ENCODE data around the gene OPRPN. TPM values are rescaled to one million over a fixed set of nuclear protein-coding genes. Genes with fewer than 3 reads are reported as not detected.

OPRPN gene
- total and polyA plus RNA-seq, 2 of the 4 experiments (the other 2 are of a cell fraction): not detected

- BruUV-seq (replicated peaks): no TSS peak
- no peak overlapping the region for H3K4ac ChIP-seq (ENCODE audit: low read depth, low read length)
- H3K27ac ChIP-seq (ENCODE audit: insufficient read depth, low read length): no peak overlapping the region
- H3K9me1 ChIP-seq (ENCODE audit: insufficient read depth, low read length): no peaks in the 10 kb centered on the region
- no peaks in the 10 kb centered on the region for H3K27me3 ChIP-seq (ENCODE audit: control insufficient read depth, insufficient read depth, low read length)
- H4K5ac ChIP-seq (ENCODE audit: low read depth, low read length): no peak overlapping the region
- H3K9me3 ChIP-seq (ENCODE audit: control insufficient read depth, insufficient read depth, low read length): no peaks in the 10 kb centered on the region
- H3K9ac ChIP-seq (ENCODE audit: low read depth, low read length): no peak overlapping the region
- POLR2A ChIA-PET (ENCODE audit: unreplicated experiment): no interaction called here
- H3K56ac ChIP-seq (ENCODE audit: extremely low read depth, insufficient read depth, low read length): no peak overlapping the region
- in situ Hi-C loops (cut with MboI; ENCODE audit: low sequenced_read_pairs): no loop called here
- TF ChIP-seq FOS (IDR thresholded peaks at IDR 0.05; ENCODE audit: low read depth, low read length) (no peak), ELK1 (IDR thresholded peaks at IDR 0.05; ENCODE audit: borderline replicate concordance, low read depth, low read length) (no peak), RAD21 (IDR thresholded peaks at IDR 0.05; ENCODE audit: low read length) (no peak), CTCF (conservative IDR thresholded peaks at IDR 0.05; ENCODE audit: low read depth, low read length) (no peak), CHD1 (IDR thresholded peaks at IDR 0.05; ENCODE audit: low read depth, low read length) (no peak), MAFK (IDR thresholded peaks at IDR 0.05; ENCODE audit: low read depth, low read length) (no peak), SMC3 (IDR thresholded peaks at IDR 0.05; ENCODE audit: low read depth, low read length) (no peak), USF2 (IDR thresholded peaks at IDR 0.05; ENCODE audit: low read depth, low read length) (no peak), POLR2A (IDR thresholded peaks at IDR 0.05; ENCODE audit: low read depth, low read length) (no peak), RFX5 (IDR thresholded peaks at IDR 0.05; ENCODE audit: low read depth, low read length) (no peak), NFE2L2 (IDR thresholded peaks at IDR 0.05; ENCODE audit: low read depth, low read length) (no peak), BHLHE40 (IDR thresholded peaks at IDR 0.05; ENCODE audit: low read depth, low read length) (no peak), RCOR1 (IDR thresholded peaks at IDR 0.05; ENCODE audit: insufficient replicate concordance, low read length) (no peak), MXI1 (IDR thresholded peaks at IDR 0.05; ENCODE audit: borderline replicate concordance, low read depth, low read length) (no peak), CEBPB (IDR thresholded peaks at IDR 0.05; ENCODE audit: low read depth, low read length) (no peak), MAZ (IDR thresholded peaks at IDR 0.05; ENCODE audit: borderline replicate concordance, low read depth, low read length) (no peak)
- H3K4me3 ChIP-seq (ENCODE audit: insufficient read depth, low read depth, low read length): no peak overlapping the region
- H3K4me2 ChIP-seq (ENCODE audit: low read depth, low read length): no peak overlapping the region
- no peak overlapping the region for H2AFZ ChIP-seq (replicated peaks; ENCODE audit: low read length, poor library complexity)
- dilution Hi-C loops (cut with HindIII; ENCODE audit: low sequenced_read_pairs, unreplicated experiment): no loop called here
- H2AK5ac ChIP-seq (ENCODE audit: low read depth, low read length): no peak overlapping the region
- H4K91ac ChIP-seq (ENCODE audit: insufficient read depth, low read depth, low read length): no peak overlapping the region
- ATAC-seq (ENCODE audit: low read depth) (no peak), DNase-seq (no peak)
- no peak overlapping the region for H2BK20ac ChIP-seq (ENCODE audit: low read depth, low read length)
- H3K36me3 ChIP-seq (ENCODE audit: control insufficient read depth, insufficient read depth, low read length): no peaks in the 10 kb centered on the region
- no peaks in the 10 kb centered on the region for H3K4me1 ChIP-seq (ENCODE audit: control insufficient read depth, insufficient read depth, low read length)
- intact Hi-C loops (cut with micrococcal nuclease): no loop called here
- H4K8ac ChIP-seq (ENCODE audit: low read depth in 2 of 2, low read length in 2 of 2): no peak overlapping the region
- H2AK9ac ChIP-seq (replicated peaks; ENCODE audit: low read depth, low read length, poor library complexity): no peak overlapping the region
- H3K14ac ChIP-seq (replicated peaks; ENCODE audit: low read depth, low read length): no peak overlapping the region
- no CpG with 5 or more reads among the region's 3 CpGs for WGBS, 2 experiments (ENCODE audit: extremely low coverage in 2 of 2, insufficient read length in 1 of 2)
- no peak overlapping the region for H3K18ac ChIP-seq (ENCODE audit: low read depth, low read length)
- no peak overlapping the region for H2BK5ac ChIP-seq (ENCODE audit: low read depth, low read length, poor library complexity, severe bottlenecking)
- no peak overlapping the region for H3K23ac ChIP-seq (ENCODE audit: low read depth, low read length)
- H4K20me1 ChIP-seq (ENCODE audit: insufficient read depth, low read length): no peaks in the 10 kb centered on the region
- H3K79me1 ChIP-seq (ENCODE audit: low read depth in 1 of 2, low read length in 2 of 2): no peaks in the 10 kb centered on the region
- H2BK120ac ChIP-seq (ENCODE audit: low read depth, low read length): no peak overlapping the region
- H2BK15ac ChIP-seq (ENCODE audit: low read depth, low read length): no peak overlapping the region
- CTCF ChIA-PET: no interaction called here
Measured at GRCh38 chr4:70380578-70380977, 17.2 kb upstream of the OPRPN start.

Measured in IMR-90 (cell line).